CD14-positive monocyte (primary cell): ENCODE measurements around the gene RPL31. TPM values are rescaled to one million over a fixed set of nuclear protein-coding genes. Genes with fewer than 3 reads are reported as not detected.

Experiments
- DNase-seq, 3 donors: peaks; one replicate each; pipeline ENCODE4 v3.0.0-alpha.2; 2011 to 2022
- H2AFZ ChIP-seq: 2 replicates; pipeline ENCODE4 v1.6.0; 2012; ENCODE audit warnings: mild to moderate bottlenecking, low read depth, low read length, inconsistent platforms; ENCODE audit not compliant: insufficient read depth, poor library complexity, severe bottlenecking
- H3K27ac ChIP-seq, 2 donors: 1 replicate in 1 of 2; 2 replicates in 1 of 2; pipeline ENCODE4 v1.5.1; 2012 to 2013; ENCODE audit warnings: low read length in 2 of 2, control low read depth in 1 of 2, inconsistent platforms in 1 of 2, low read depth in 1 of 2, mild to moderate bottlenecking in 1 of 2
- H3K27me3 ChIP-seq, 2 donors: one replicate each; pipeline versions ENCODE4 v1.6.0 to v1.6.1; 2011 to 2013; ENCODE audit warnings: low read length in 2 of 2; ENCODE audit not compliant: control insufficient read depth in 2 of 2, insufficient read depth in 2 of 2
- H3K36me3 ChIP-seq, 2 donors: replicated peaks in 1 of 2; 1 replicate in 1 of 2; 2 replicates in 1 of 2; pipeline versions ENCODE4 v1.5.1 to v1.6.1; 2012 to 2013; ENCODE audit warnings: low read length in 2 of 2, control low read depth in 1 of 2, inconsistent platforms in 1 of 2, mild to moderate bottlenecking in 1 of 2; ENCODE audit not compliant: insufficient read depth in 2 of 2, control insufficient read depth in 1 of 2
- H3K4me1 ChIP-seq, 2 donors: 1 replicate in 1 of 2; 2 replicates in 1 of 2; pipeline versions ENCODE4 v1.5.1 to v1.6.1; 2012 to 2013; ENCODE audit warnings: low read length in 2 of 2, control low read depth in 1 of 2, inconsistent platforms in 1 of 2, mild to moderate bottlenecking in 1 of 2, moderate library complexity in 1 of 2; ENCODE audit not compliant: insufficient read depth in 2 of 2, control insufficient read depth in 1 of 2
- H3K4me2 ChIP-seq: replicated peaks from 2 replicates; pipeline ENCODE3; 2012; ENCODE audit warnings: low read length, moderate library complexity, mild to moderate bottlenecking; ENCODE audit not compliant: poor library complexity, severe bottlenecking; ENCODE audit errors: extremely low read depth
- H3K4me3 ChIP-seq, 3 experiments: fragments of 200-600 bp in 1 of 3; sonication (generic) in 1 of 3; replicated peaks in 1 of 3; 1 replicate in 2 of 3; 2 replicates in 1 of 3; pipeline ENCODE4 v1.5.1; 2011 to 2013; ENCODE audit warnings: low read length in 3 of 3, mild to moderate bottlenecking in 3 of 3, control low read depth in 2 of 3, low read depth in 2 of 3, inconsistent platforms in 1 of 3, moderate library complexity in 1 of 3
- H3K79me2 ChIP-seq: 2 replicates; pipeline ENCODE4 v1.6.0; 2012; ENCODE audit warnings: mild to moderate bottlenecking, control low read depth, inconsistent platforms, low read length, moderate library complexity; ENCODE audit not compliant: insufficient read depth
- H3K9ac ChIP-seq: 2 replicates; pipeline ENCODE4 v1.6.0; 2017; ENCODE audit warnings: low read length, mild to moderate bottlenecking; ENCODE audit not compliant: insufficient read depth, poor library complexity, severe bottlenecking
- H3K9me3 ChIP-seq, 2 donors: replicated peaks in 1 of 2; 1 replicate in 1 of 2; 2 replicates in 1 of 2; pipeline versions ENCODE4 v1.5.1 to v1.6.1; 2012 to 2013; ENCODE audit warnings: low read length in 2 of 2, control low read depth in 1 of 2; ENCODE audit not compliant: control insufficient read depth in 1 of 2, insufficient read depth in 1 of 2
- H4K20me1 ChIP-seq: 2 replicates; pipeline ENCODE4 v1.6.0; 2012; ENCODE audit warnings: mild to moderate bottlenecking, low read length, control low read depth, moderate library complexity; ENCODE audit not compliant: insufficient read depth
- H3K27ac Mint-ChIP-seq, 7 donors: one replicate each; pipeline ENCODE4 v1.8.0; 2020; ENCODE audit warnings: mild to moderate bottlenecking in 7 of 7, mixed read lengths in 7 of 7, moderate library complexity in 6 of 7, inconsistent platforms in 2 of 7
- H3K27me3 Mint-ChIP-seq, 3 donors: one replicate each; pipeline ENCODE4 v1.8.0; 2021 to 2022; ENCODE audit warnings: low read depth in 3 of 3, mild to moderate bottlenecking in 3 of 3, mixed read lengths in 3 of 3, moderate library complexity in 3 of 3, inconsistent platforms in 1 of 3
- H3K36me3 Mint-ChIP-seq, 2 donors: one replicate each; pipeline ENCODE4 v1.8.0; 2020; ENCODE audit warnings: mixed read lengths in 2 of 2, inconsistent platforms in 1 of 2, mild to moderate bottlenecking in 1 of 2
- H3K4me1 Mint-ChIP-seq: one replicate; pipeline ENCODE4 v1.8.0; 2020; ENCODE audit warnings: mild to moderate bottlenecking, mixed read lengths
- H3K4me3 Mint-ChIP-seq, 2 donors: one replicate each; pipeline ENCODE4 v1.8.0; 2020; ENCODE audit warnings: mild to moderate bottlenecking in 2 of 2, mixed read lengths in 2 of 2, moderate library complexity in 1 of 2
- H3K9me3 Mint-ChIP-seq, 7 donors: one replicate each; pipeline ENCODE4 v1.8.0; 2020 to 2022; ENCODE audit warnings: mixed read lengths in 7 of 7, mild to moderate bottlenecking in 6 of 7, moderate library complexity in 6 of 7, inconsistent platforms in 2 of 7
- WGBS: methylation state at CpG from one replicate; pipeline ENCODE4 v1.1.5; 2013; ENCODE audit warnings: missing lambda C conversion rate; ENCODE audit not compliant: insufficient coverage; 5-methylcytosine and 5-hydroxymethylcytosine counted together
- intact Hi-C, 2 donors: fragments of 100-400 bp; cut with micrococcal nuclease; formaldehyde crosslinking; loops; one replicate each; pipeline versions ENCODE4 v1.15.0 to v1.15.1; 2023
- polyA plus RNA-seq, 3 donors: library from polyadenylated mRNA; depleted of rRNA in 1 of 3; unstranded in 2 of 3; stranded (reverse) in 1 of 3; fragments of 300-500 nt in 2 of 3; fragments of >200 nt in 1 of 3; fragmentation: Illumina TruSeq in 2 of 3; gene quantifications; 1 replicate in 2 of 3; 2 replicates in 1 of 3; pipeline ENCODE4 v1.2.3, GENCODE V29; 2012 to 2021
- TF ChIP-seq, protein P1 (sequence below): fragments of 200-600 bp; IDR thresholded peaks from one replicate; pipeline ENCODE4 v1.8.0; 2022; ENCODE audit warnings: antibody characterized with exemption, mild to moderate bottlenecking

The RPL31 gene
- polyA plus RNA-seq, 3 donors = 1,537 to 2,299 (median 1,998) TPM

GRCh38 chr2:100988630-100989417 lies 13.3 kb upstream of the RPL31 start:
- peaks cover 0 to 5% of the 10 kb centered on the region in 2 donors for H3K4me1 ChIP-seq
- no peak overlapping the region for H3K9ac ChIP-seq
- TF ChIP-seq, protein P1, sequence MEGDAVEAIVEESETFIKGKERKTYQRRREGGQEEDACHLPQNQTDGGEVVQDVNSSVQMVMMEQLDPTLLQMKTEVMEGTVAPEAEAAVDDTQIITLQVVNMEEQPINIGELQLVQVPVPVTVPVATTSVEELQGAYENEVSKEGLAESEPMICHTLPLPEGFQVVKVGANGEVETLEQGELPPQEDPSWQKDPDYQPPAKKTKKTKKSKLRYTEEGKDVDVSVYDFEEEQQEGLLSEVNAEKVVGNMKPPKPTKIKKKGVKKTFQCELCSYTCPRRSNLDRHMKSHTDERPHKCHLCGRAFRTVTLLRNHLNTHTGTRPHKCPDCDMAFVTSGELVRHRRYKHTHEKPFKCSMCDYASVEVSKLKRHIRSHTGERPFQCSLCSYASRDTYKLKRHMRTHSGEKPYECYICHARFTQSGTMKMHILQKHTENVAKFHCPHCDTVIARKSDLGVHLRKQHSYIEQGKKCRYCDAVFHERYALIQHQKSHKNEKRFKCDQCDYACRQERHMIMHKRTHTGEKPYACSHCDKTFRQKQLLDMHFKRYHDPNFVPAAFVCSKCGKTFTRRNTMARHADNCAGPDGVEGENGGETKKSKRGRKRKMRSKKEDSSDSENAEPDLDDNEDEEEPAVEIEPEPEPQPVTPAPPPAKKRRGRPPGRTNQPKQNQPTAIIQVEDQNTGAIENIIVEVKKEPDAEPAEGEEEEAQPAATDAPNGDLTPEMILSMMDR = no peak
- H3K4me1 Mint-ChIP-seq = peaks cover 7% of the 10 kb centered on the region
- no peak overlapping the region for H3K4me2 ChIP-seq
- DNase-seq = no peak
- H3K36me3 ChIP-seq = no peaks in the 10 kb centered on the region
- H3K79me2 ChIP-seq = no peaks in the 10 kb centered on the region
- no peak overlapping the region for H3K27ac Mint-ChIP-seq
- WGBS = 85% methylated on average over 2 of the region's 8 CpGs
- no peaks in the 10 kb centered on the region for H3K9me3 ChIP-seq
- H3K4me3 ChIP-seq = no peak overlapping the region
- H3K27me3 Mint-ChIP-seq = peaks cover 0 to 3% (median 1%) of the 10 kb centered on the region in 3 donors
- H4K20me1 ChIP-seq = no peaks in the 10 kb centered on the region
- H3K4me3 Mint-ChIP-seq = no peak overlapping the region
- no peaks in the 10 kb centered on the region for H3K36me3 Mint-ChIP-seq
- intact Hi-C loops = loop anchor here (10.0 kb wide), 2 partner anchors 374 to 1434 kb away; no protein-coding TSS in a partner anchor
- no peak overlapping the region for H2AFZ ChIP-seq
- H3K9me3 Mint-ChIP-seq = peaks cover 0 to 3% (median 0%) of the 10 kb centered on the region in 7 donors
- no peak overlapping the region for H3K27ac ChIP-seq
- H3K27me3 ChIP-seq = no peaks in the 10 kb centered on the region

DNA sequence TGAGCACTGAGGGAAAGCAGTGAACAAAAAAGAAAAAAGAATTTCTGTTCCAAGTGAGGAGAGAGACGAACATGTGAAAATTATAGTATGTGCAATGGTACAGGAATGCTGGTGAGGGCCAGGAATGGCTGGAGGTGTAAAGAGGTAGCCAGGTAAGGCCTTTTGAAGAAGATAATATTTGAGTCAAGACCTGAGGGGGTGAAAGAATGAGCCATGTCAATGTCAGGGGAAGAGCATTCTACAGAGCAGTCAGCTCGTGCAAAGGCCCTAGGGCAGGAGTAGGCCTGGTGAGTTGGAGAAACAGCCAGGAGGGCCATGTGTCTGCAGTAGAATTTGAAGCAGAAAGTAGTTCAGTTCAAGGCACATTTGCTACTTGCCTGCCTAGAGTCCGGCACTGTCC lies 12.4 kb upstream of the RPL31 start:
- H3K9me3 Mint-ChIP-seq = peaks cover 0 to 3% (median 0%) of the 10 kb centered on the region in 7 donors
- no peak overlapping the region for H3K4me3 Mint-ChIP-seq
- H3K27ac ChIP-seq = no peak overlapping the region
- H3K27me3 Mint-ChIP-seq = peaks cover 1 to 3% (median 2%) of the 10 kb centered on the region in 3 donors
- H3K79me2 ChIP-seq = no peaks in the 10 kb centered on the region
- no peaks in the 10 kb centered on the region for H3K36me3 Mint-ChIP-seq
- H3K27ac Mint-ChIP-seq = no peak overlapping the region
- H3K27me3 ChIP-seq = no peaks in the 10 kb centered on the region
- peaks cover 0 to 5% of the 10 kb centered on the region in 2 donors for H3K4me1 ChIP-seq
- H3K36me3 ChIP-seq = no peaks in the 10 kb centered on the region
- no peaks in the 10 kb centered on the region for H3K9me3 ChIP-seq
- WGBS = 100% methylated on average over 3 of the region's 3 CpGs
- intact Hi-C loops = loop anchor here (10.0 kb wide), 2 partner anchors 375 to 1435 kb away; no protein-coding TSS in a partner anchor
- no peak for DNase-seq
- no peak overlapping the region for H3K4me3 ChIP-seq
- H3K4me2 ChIP-seq = no peak overlapping the region
- no peaks in the 10 kb centered on the region for H4K20me1 ChIP-seq
- H3K4me1 Mint-ChIP-seq = peaks cover 7% of the 10 kb centered on the region
- H3K9ac ChIP-seq = no peak overlapping the region
- H2AFZ ChIP-seq = no peak overlapping the region
- TF ChIP-seq, protein P1 = no peak
